H1 (cell line): ENCODE data around the gene MEX3C.

Experiments
- BACH1 ChIP-seq: IDR thresholded peaks from 2 replicates; pipeline ENCODE4 v1.6.1; 2012; ENCODE audit warnings: low read length, improper control_type of control experiment
- BRCA1 ChIP-seq: IDR thresholded peaks from 2 replicates; pipeline ENCODE4 v1.6.1; 2012; ENCODE audit warnings: low read depth, low read length, improper control_type of control experiment
- CHD1 ChIP-seq: IDR thresholded peaks from 2 replicates; pipeline ENCODE4 v1.6.1; 2012; ENCODE audit warnings: low read depth, low read length, improper control_type of control experiment
- CTCF ChIP-seq, 3 experiments: IDR thresholded peaks; 1 replicate in 2 of 3; 2 replicates in 1 of 3; pipeline versions ENCODE4 v1.5.1 to v1.6.1; 2011; ENCODE audit warnings: low read length in 3 of 3, mild to moderate bottlenecking in 3 of 3, inconsistent platforms in 2 of 3, low read depth in 1 of 3, moderate library complexity in 1 of 3; ENCODE audit not compliant: insufficient read depth in 1 of 3; ENCODE audit errors: control extremely low read depth in 1 of 3
- EZH2 ChIP-seq: fragments of 200-600 bp; sonication (generic); IDR thresholded peaks from 2 replicates; pipeline ENCODE4 v1.7.1; 2012; ENCODE audit warnings: low read depth, mild to moderate bottlenecking, moderate library complexity, low read length, inconsistent platforms; ENCODE audit not compliant: severe bottlenecking
- FOSL1 ChIP-seq: IDR thresholded peaks from 2 replicates; pipeline ENCODE4 v1.6.1; 2011; ENCODE audit warnings: mild to moderate bottlenecking, low read depth, low read length, moderate library complexity; ENCODE audit not compliant: insufficient read depth
- GABPA ChIP-seq: IDR thresholded peaks from 2 replicates; pipeline ENCODE4 v1.6.1; 2011; ENCODE audit warnings: mild to moderate bottlenecking, low read length, moderate library complexity, borderline replicate concordance; ENCODE audit not compliant: insufficient read depth
- GTF2F1 ChIP-seq: IDR thresholded peaks from 2 replicates; pipeline ENCODE4 v1.6.1; 2012; ENCODE audit warnings: low read depth, low read length, improper control_type of control experiment, borderline replicate concordance
- HDAC6 ChIP-seq: IDR thresholded peaks from one replicate; pipeline ENCODE4 v1.7.1; 2012; ENCODE audit warnings: low read depth, mild to moderate bottlenecking, inconsistent platforms, low read length, moderate library complexity
- POLR2A ChIP-seq, 2 experiments: IDR thresholded peaks; 1 replicate in 1 of 2; 2 replicates in 1 of 2; pipeline ENCODE4 v1.6.1; 2011; ENCODE audit warnings: low read depth in 2 of 2, low read length in 2 of 2, mild to moderate bottlenecking in 2 of 2; ENCODE audit errors: control extremely low read depth in 1 of 2
- RNF2 ChIP-seq: fragments of 200-900, 300-1000 bp; sonication (generic); IDR thresholded peaks from 2 replicates; pipeline ENCODE4 v1.7.1; 2016; ENCODE audit warnings: borderline replicate concordance, low read depth, mild to moderate bottlenecking, antibody characterized with exemption, low read length; ENCODE audit not compliant: poor library complexity, severe bottlenecking; ENCODE audit errors: missing control alignments
- TAF1 ChIP-seq: IDR thresholded peaks from 2 replicates; pipeline ENCODE4 v1.6.1; 2011; ENCODE audit warnings: mild to moderate bottlenecking, low read depth, low read length
- TBP ChIP-seq: IDR thresholded peaks from 2 replicates; pipeline ENCODE4 v1.6.1; 2011; ENCODE audit warnings: low read depth, low read length, improper control_type of control experiment
- TEAD4 ChIP-seq: IDR thresholded peaks from 2 replicates; pipeline ENCODE4 v1.6.1; 2012; ENCODE audit warnings: low read depth, low read length, inconsistent platforms, mixed read lengths

GRCh38 chr18:51125976-51126375 lies 71.5 kb downstream of the MEX3C start:
- TF ChIP-seq POLR2A (IDR thresholded peaks at IDR 0.05; ENCODE audit: control extremely low read depth in 1 of 2, low read depth in 2 of 2, low read length in 2 of 2) (no peak), GABPA (no peak), RNF2 (no peak), TBP (no peak), EZH2 (no peak), HDAC6 (no peak), CTCF (IDR thresholded peaks at IDR 0.05; ENCODE audit: control extremely low read depth in 1 of 3, insufficient read depth in 1 of 3, low read depth in 1 of 3, low read length in 3 of 3) (no peak), BACH1 (no peak), GTF2F1 (no peak), TAF1 (no peak), FOSL1 (no peak), BRCA1 (no peak), TEAD4 (no peak), CHD1 (no peak)
